ENCODE data around the gene GRAMD1A.

GRAMD1A gene

DNA sequence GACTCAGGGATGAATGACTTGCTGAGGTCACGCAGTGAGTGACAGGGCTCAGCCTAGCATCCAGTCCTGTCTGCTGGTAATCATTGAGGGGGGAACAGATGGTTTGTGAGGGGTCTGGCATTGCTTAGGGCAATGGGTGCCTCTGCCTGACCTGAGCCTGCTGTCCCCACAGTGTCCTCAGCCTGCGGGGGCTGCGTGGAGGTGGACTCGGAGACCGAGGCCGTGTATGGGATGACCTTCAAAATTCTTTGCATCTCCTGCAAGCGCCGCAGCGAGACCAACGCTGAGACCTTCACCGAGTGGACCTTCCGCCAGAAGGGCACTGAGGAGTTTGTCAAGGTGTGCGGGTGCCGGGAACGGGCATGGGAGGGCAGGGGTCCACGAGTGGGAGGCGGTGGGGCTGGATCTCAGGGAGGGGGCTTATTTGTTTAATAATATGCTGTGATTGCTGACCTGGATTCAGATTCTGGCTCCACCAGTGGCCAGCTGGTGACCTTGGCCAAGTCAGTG is 32.3 kb downstream of the GRAMD1A start:
- no peak for TF ChIP-seq GATA2 (IDR thresholded peaks at IDR 0.05; ENCODE audit: low read depth, low read length)
- no peak for TF ChIP-seq GATA3 (IDR thresholded peaks at IDR 0.05; ENCODE audit: low read depth, low read length)

DNA sequence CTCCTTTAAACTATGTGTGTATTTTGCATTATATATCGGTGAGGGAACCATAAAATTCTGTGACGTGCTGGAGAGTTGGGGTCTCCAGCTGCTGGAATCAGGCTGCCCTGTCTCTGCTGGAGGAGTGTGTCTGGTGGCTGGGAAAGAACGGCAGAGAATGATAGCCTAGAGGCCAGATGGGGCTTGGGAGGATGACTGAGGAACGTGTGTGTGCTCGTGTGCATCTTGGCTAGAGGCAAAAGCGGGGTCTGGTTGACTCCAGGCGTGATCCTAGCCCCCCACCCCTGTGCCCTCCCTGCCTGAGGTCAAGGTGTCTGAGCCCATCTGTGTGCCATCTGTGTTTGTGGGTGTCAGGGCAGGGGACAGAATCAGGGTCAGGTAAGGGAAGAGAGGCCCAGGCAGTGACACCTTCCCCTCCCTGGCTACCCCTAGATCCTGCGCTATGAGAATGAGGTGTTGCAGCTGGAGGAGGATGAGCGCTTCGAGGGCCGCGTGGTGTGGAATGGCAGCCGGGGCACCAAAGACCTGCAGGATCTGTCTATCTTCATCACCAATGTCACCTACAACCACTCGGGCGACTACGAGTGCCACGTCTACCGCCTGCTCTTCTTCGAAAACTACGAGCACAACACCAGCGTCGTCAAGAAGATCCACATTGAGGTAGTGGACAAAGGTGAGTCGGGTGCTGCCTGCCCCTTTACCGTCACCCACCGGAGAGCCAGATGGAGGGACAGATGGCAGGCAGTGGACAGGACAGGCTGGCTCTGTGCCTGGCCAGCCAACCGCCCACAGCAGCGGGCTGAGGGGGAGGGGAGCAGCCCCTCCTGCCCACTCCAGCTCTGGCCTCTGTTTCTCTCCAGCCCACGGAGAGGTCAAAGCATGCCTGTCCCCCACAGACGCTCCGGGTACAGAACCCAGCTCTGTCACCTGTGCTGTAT is 33.2 kb downstream of the GRAMD1A start:
- TF ChIP-seq GATA3 (IDR thresholded peaks at IDR 0.05; ENCODE audit: low read depth, low read length): no peak
- TF ChIP-seq GATA2 (IDR thresholded peaks at IDR 0.05; ENCODE audit: low read depth, low read length): no peak

DNA sequence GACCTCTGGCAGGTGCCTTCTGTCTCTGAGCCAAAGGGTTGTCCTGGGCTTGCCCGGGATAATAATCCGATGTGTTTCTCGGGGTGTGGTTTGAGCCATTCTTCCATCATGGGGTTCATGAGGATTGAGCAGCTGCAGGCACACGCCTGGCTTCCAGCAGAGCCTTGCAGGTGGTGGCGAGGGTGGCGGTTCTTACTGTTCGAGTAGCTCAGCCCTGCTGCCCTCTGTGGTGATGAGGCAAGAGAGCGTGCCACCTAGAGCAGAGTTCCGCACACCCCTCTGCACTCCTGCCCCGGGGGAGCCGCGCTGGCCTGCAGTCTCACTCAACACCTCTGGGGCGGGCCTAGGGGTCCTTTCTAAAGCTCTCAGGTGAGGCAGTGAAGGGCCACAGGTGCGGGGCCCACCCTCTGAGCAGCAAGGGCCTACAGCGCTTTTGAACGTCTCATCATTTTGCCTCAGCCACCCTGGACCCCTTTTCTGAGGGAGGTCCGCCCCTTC is 33.9 kb downstream of the GRAMD1A start:
- TF ChIP-seq GATA3 (IDR thresholded peaks at IDR 0.05; ENCODE audit: low read depth, low read length) (no peak), GATA2 (IDR thresholded peaks at IDR 0.05; ENCODE audit: low read depth, low read length) (no peak)

DNA sequence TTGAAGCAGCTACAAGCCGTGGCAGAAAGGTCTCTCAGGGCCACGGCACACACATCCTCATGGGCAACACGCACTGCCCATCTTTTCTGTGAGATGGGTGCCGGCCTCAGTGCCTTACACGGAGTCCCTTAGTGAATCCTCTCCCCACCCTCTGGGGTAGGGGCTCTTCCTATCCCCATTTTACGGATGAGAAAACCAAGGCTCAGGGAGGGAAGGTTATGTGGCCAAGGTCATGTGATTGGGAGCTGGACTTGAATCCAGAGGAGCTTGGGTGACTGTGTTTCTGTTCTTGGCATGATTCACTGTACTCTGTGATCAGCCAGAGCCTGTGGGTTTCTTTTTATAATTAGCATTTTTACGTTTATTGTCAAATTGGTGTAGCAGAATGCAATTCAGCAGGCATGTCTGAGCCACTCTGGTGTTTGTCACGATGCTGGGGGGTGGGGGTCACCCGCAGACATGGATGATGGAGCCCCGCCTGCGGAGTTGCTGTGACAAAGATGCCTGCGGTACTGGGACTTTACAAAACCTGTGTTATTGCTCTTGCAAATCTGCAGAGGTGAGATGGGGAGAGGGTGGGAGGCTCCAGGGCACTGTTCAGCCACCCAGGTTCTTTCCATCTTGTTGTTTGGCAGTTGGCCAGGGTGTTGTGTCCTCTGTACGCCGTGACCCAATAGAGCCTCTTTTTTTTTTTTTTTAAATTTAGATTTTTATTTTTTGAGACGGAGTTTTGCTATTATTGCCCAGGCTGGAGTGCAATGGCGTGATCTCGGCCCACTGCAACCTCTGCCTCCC is 34.7 kb downstream of the GRAMD1A start:
- no peak for TF ChIP-seq GATA2 (IDR thresholded peaks at IDR 0.05; ENCODE audit: low read depth, low read length)
- TF ChIP-seq GATA3 (IDR thresholded peaks at IDR 0.05; ENCODE audit: low read depth, low read length): no peak

DNA sequence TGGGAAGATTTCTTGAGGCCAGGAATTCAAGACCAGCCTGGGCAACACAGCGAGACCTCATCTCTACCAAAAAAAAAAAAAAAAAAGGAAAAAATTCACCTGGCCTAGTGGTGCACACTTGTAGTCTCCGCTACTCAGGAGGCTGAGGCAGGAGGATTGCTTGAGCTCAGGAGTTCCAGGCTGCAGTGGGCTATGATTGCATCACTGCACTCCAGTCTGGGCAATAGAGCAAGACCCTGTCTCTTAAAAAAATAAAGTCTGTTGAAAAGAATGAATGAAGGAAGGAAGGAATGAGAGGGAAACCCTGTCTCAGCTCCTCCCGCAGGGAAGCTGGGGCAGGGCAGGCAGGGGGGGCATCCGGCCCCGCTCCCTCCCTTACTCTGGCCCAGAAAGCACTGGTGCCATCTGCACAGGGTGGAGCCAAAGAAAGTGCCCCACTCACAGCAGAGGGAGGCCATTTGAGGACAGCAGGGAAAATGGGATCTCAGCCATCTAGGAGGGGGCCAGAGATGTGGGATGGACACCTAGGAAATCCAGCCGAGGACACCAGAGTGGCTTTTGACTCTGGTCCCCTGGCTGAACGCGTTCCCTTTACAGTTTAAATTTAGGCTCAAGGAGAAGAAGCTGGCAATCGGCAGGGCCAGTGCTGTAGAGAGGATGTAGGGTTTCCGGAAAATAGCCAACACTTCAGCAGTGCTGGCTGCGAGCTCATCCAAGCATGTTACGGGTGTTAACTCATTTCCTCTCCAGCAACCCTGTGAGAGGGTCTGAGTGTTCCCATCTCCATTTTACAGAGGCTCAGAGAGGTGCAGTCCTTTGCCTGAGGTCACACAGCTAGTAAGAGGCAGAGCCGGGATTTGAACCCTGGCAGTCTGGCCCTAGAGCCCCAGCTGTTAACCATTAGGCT is 37.8 kb downstream of the GRAMD1A start:
- no peak for TF ChIP-seq GATA2 (IDR thresholded peaks at IDR 0.05; ENCODE audit: low read depth, low read length)
- no peak for TF ChIP-seq GATA3 (IDR thresholded peaks at IDR 0.05; ENCODE audit: low read depth, low read length)

DNA sequence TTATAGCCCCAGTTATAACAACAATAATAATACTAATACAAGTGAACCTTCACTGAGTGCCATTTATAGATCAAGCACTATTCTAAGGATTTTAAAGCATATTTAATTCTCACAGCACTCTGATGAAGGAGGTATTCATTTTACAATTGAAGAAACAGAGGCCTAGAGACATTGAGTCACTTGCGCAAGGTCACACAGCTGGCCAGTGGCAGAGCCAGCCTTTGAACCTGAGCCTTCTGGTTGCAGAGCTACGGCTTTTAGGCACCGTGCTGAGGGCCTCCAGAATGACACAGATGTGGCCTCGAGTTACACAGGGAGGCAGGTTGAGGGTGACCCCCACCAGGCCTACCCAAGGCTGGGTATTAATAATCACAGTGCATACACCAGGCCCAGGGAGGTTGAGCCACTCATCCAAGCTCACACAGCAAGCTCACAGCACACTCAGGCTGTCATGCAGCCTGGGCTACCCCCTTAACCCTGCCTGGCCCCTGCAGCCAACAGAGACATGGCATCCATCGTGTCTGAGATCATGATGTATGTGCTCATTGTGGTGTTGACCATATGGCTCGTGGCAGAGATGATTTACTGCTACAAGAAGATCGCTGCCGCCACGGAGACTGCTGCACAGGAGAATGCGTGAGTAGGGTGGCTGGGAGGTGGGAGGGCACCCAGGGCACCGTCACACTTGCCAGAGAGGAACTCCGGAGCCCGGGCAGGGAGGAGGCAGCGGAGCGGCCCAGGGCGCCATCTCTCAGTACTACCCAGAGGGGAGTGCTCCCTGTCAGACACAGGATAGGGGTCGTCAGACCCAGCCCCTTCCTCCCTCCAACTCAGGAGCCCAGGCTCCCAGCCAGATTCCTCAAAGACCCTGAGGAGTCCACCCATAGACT is 38.7 kb downstream of the GRAMD1A start:
- no peak for TF ChIP-seq GATA2 (IDR thresholded peaks at IDR 0.05; ENCODE audit: low read depth, low read length)
- TF ChIP-seq GATA3 (IDR thresholded peaks at IDR 0.05; ENCODE audit: low read depth, low read length): no peak

DNA sequence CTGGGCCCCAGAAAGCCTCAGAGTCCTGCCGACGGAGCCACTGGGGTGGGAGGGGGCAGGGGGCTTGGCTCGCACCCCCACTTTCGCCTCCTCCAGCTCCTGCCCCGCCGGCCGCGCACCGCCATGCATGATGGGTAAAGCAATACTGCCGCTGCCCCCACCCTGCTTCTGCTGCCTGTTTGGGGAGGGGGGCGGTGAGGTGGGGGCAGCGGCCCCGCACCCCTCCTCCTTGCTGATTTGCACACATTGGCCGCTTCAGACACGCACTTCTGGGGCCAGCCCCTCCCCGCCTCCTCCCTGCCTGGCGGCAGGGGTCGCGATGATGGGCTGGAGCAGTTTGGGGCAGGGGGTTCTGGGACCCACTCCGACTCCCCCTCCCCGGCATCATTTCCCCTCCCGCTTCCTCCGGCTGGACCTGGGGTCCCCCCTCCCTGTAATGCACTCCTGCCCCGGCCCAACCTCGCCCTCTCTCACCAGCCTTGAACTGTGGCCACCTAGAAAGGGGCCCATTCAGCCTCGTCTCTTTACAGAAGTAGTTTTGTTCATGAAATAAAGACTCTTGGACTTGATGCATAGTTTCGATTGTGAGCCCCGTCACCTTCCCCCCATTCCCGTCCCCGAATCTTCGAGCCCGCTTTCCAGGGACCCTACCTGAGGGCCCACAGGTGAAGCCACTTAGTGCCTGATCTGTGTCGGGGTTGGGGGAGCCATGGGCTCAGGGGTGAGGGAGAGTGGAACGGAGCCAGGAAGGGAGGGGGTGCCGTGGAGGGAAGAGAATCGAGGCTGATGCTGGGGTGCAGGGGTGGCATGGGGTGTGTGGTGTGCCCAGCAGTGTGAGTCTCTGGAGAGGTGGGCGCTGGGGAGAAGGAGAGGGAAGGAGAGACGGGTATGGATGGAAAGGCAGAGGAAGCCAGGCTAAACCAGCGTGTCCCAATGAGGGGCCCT is 40.0 kb downstream of the GRAMD1A start:
- TF ChIP-seq GATA2 (IDR thresholded peaks at IDR 0.05; ENCODE audit: low read depth, low read length): no peak
- no peak for TF ChIP-seq GATA3 (IDR thresholded peaks at IDR 0.05; ENCODE audit: low read depth, low read length)

DNA sequence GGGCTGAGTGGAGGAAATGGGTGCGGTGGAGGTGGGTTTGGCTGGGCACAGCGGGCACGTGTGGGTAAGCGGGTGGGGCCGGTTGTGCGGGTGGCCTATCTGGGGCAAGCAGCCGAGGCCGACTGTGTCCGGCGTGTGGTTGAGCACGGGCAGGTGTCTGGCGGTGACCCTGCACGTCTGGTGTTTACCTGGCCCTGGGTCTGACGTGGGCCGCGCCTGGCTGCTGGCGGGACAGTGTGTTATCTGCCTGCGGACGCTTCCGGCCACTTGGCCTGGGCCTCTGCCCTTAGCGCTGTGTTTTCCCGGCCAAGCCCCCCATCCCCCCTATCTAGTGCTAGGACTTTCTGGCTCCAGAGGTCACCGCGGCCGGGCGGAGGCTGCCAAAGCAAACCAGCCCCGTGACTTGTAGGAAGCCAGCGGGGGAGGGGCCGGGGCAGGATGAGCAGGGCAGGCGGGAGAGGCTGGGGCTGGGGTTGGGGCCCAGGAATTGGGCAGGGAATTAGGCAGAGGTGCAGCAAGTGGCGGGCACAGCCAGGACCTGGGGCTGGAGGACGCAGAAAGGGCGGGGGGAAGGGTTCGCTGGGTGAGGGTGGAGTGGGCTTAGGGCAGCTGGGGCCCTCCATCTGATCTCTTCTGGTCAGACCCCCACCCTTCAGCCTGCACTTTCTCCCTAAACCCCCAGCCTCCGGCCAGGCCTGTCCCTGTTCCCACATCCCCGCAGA is 40.9 kb downstream of the GRAMD1A start:
- TF ChIP-seq GATA3 (IDR thresholded peaks at IDR 0.05; ENCODE audit: low read depth, low read length) (no peak), GATA2 (IDR thresholded peaks at IDR 0.05; ENCODE audit: low read depth, low read length) (no peak)

DNA sequence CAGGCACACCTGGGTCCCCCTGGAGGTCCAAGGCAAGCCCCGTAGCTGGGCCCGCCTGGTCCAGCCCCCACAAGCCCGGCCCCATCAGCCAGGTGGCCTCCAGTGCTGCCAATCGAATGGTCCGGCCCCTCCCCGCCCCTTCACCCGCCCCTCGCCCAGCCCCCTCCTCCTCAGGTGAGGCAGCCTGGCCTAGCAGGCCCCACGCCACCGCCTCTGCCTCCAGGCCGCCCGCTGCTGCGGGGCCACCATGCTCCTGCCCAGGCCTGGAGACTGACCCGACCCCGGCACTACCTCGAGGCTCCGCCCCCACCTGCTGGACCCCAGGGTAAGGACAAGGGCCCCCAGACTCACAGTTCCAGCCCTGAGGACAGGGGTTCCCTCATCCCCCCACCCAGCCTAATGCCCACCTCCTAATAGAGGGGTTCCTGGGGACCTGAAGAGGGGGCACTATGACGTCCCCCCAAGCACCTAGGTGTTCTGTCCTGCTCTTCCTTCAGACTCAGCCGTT is 41.5 kb downstream of the GRAMD1A start, which contains the start of gene HPN:
Gene HPN, plus strand, starts transcription at position 174 of the 508 bp plus-strand sequence. CDS start 786 bp downstream, outside the sequence.
- TF ChIP-seq GATA2 (IDR thresholded peaks at IDR 0.05; ENCODE audit: low read depth, low read length) (no peak), GATA3 (IDR thresholded peaks at IDR 0.05; ENCODE audit: low read depth, low read length) (no peak)

DNA sequence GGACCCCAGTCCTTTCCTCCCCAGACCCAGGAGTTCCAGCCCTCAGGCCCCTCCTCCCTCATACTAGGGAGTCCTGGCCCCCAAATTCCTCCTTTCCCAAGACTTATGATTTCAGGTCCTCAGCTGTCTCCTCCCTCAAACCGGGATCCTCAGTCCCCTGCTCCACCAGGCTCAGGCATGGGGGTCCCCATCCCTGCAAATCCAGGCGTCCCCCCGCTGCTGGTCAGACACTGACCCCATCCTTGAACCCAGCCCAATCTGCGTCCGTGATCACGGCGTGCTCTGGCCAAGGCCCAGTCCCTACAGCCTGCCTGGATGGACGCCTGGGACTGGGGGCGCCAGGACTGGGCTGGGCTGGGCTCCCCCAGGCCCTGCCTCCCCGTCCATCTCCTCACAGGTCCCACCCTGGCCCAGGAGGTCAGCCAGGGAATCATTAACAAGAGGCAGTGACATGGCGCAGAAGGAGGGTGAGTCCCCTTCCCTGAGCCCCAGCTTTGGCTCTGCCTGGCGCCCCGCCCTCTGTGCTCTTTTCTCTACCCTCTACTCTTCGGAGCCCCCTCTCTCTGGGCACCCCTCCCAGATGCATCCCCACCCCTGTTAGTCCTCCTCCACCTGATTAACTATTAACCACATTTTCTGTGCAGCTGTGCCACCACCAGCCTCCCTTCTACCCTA is 42.1 kb downstream of the GRAMD1A start:
- no peak for TF ChIP-seq GATA3 (IDR thresholded peaks at IDR 0.05; ENCODE audit: low read depth, low read length)
- TF ChIP-seq GATA2 (IDR thresholded peaks at IDR 0.05; ENCODE audit: low read depth, low read length): no peak

Data from SH-SY5Y (cell line).